ENCODE measurements around the gene FRMD1. TPM values are rescaled to one million over a fixed set of nuclear protein-coding genes. Genes with fewer than 3 reads are reported as not detected.

The FRMD1 gene
- total and polyA plus RNA-seq, 9 donors = 0.13 to 0.89 (median 0.33) TPM

- H3K9me3 ChIP-seq (replicated peaks; ENCODE audit: control insufficient read depth, low read depth, low read length) = no peaks in the 10 kb centered on the region
- H3K4me3 ChIP-seq (ENCODE audit: low read length) = no peak overlapping the region
- 60% methylated on average over 23 of the region's 27 CpGs for WGBS (ENCODE audit: insufficient coverage)
- H3K27me3 ChIP-seq (ENCODE audit: control insufficient read depth, insufficient read depth, low read length) = no peaks in the 10 kb centered on the region
- no peak for DNase-seq
- H3K4me1 ChIP-seq (ENCODE audit: control insufficient read depth, insufficient read depth, low read length) = peaks cover 48% of the 10 kb centered on the region
- no peaks in the 10 kb centered on the region for H3K36me3 ChIP-seq (ENCODE audit: control insufficient read depth, insufficient read depth, low read length)
- H3K27ac ChIP-seq (ENCODE audit: low read length) = no peak overlapping the region
Measured at GRCh38 chr6:168050225-168050880, 28.7 kb downstream of the FRMD1 start.

GRCh38 chr6:168049706-168050224 lies 29.2 kb downstream of the FRMD1 start:
- Histone ChIP-seq H3K9me3 (replicated peaks; ENCODE audit: control insufficient read depth, low read depth, low read length) (no peaks in the 10 kb centered on the region), H3K4me1 (ENCODE audit: control insufficient read depth, insufficient read depth, low read length) (peaks cover 44% of the 10 kb centered on the region), H3K27me3 (ENCODE audit: control insufficient read depth, insufficient read depth, low read length) (no peaks in the 10 kb centered on the region), H3K36me3 (ENCODE audit: control insufficient read depth, insufficient read depth, low read length) (no peaks in the 10 kb centered on the region), H3K27ac (ENCODE audit: low read length) (no peak overlapping the region), H3K4me3 (ENCODE audit: low read length) (no peak overlapping the region)
- 82% methylated on average over 18 of the region's 21 CpGs for WGBS (ENCODE audit: insufficient coverage)
- no peak for DNase-seq

GRCh38 chr6:168049277-168049676 lies 29.7 kb downstream of the FRMD1 start:
- H3K36me3 ChIP-seq (ENCODE audit: control insufficient read depth, insufficient read depth, low read length) = no peaks in the 10 kb centered on the region
- peaks cover 40% of the 10 kb centered on the region for H3K4me1 ChIP-seq (ENCODE audit: control insufficient read depth, insufficient read depth, low read length)
- H3K27me3 ChIP-seq (ENCODE audit: control insufficient read depth, insufficient read depth, low read length) = no peaks in the 10 kb centered on the region
- no peaks in the 10 kb centered on the region for H3K9me3 ChIP-seq (replicated peaks; ENCODE audit: control insufficient read depth, low read depth, low read length)
- H3K4me3 ChIP-seq (ENCODE audit: low read length) = no peak overlapping the region
- H3K27ac ChIP-seq (ENCODE audit: low read length) = no peak overlapping the region
- no peak for DNase-seq
- 83% methylated on average over 17 of the region's 20 CpGs for WGBS (ENCODE audit: insufficient coverage)

GRCh38 chr6:168048724-168049025 lies 30.3 kb downstream of the FRMD1 start:
- Histone ChIP-seq H3K27me3 (ENCODE audit: control insufficient read depth, insufficient read depth, low read length) (no peaks in the 10 kb centered on the region), H3K4me1 (ENCODE audit: control insufficient read depth, insufficient read depth, low read length) (peaks cover 35% of the 10 kb centered on the region), H3K27ac (ENCODE audit: low read length) (no peak overlapping the region), H3K9me3 (replicated peaks; ENCODE audit: control insufficient read depth, low read depth, low read length) (no peaks in the 10 kb centered on the region), H3K36me3 (ENCODE audit: control insufficient read depth, insufficient read depth, low read length) (no peaks in the 10 kb centered on the region), H3K4me3 (ENCODE audit: low read length) (no peak overlapping the region)
- WGBS (ENCODE audit: insufficient coverage) = 88% methylated on average over 9 of the region's 10 CpGs
- DNase-seq = no peak

GRCh38 chr6:168047841-168048723 lies 30.9 kb downstream of the FRMD1 start:
- 83% methylated on average over 29 of the region's 31 CpGs for WGBS (ENCODE audit: insufficient coverage)
- no peak for DNase-seq
- Histone ChIP-seq H3K27ac (ENCODE audit: low read length) (no peak overlapping the region), H3K4me1 (ENCODE audit: control insufficient read depth, insufficient read depth, low read length) (peaks cover 35% of the 10 kb centered on the region), H3K36me3 (ENCODE audit: control insufficient read depth, insufficient read depth, low read length) (no peaks in the 10 kb centered on the region), H3K9me3 (replicated peaks; ENCODE audit: control insufficient read depth, low read depth, low read length) (no peaks in the 10 kb centered on the region), H3K27me3 (ENCODE audit: control insufficient read depth, insufficient read depth, low read length) (no peaks in the 10 kb centered on the region), H3K4me3 (ENCODE audit: low read length) (no peak overlapping the region)

- H3K4me1 ChIP-seq (ENCODE audit: control insufficient read depth, insufficient read depth, low read length) = peaks cover 35% of the 10 kb centered on the region
- H3K4me3 ChIP-seq (ENCODE audit: low read length) = no peak overlapping the region
- no peak overlapping the region for H3K27ac ChIP-seq (ENCODE audit: low read length)
- no peaks in the 10 kb centered on the region for H3K36me3 ChIP-seq (ENCODE audit: control insufficient read depth, insufficient read depth, low read length)
- no peaks in the 10 kb centered on the region for H3K27me3 ChIP-seq (ENCODE audit: control insufficient read depth, insufficient read depth, low read length)
- H3K9me3 ChIP-seq (replicated peaks; ENCODE audit: control insufficient read depth, low read depth, low read length) = peaks cover 5% of the 10 kb centered on the region
- DNase-seq = no peak
- WGBS (ENCODE audit: insufficient coverage) = 100% methylated on average over 2 of the region's 3 CpGs
Measured at GRCh38 chr6:168046696-168047095, 32.3 kb downstream of the FRMD1 start.

- H3K27ac ChIP-seq (ENCODE audit: low read length) = peak overlapping the region; percentile 67
- H3K36me3 ChIP-seq (ENCODE audit: control insufficient read depth, insufficient read depth, low read length) = no peaks in the 10 kb centered on the region
- no peaks in the 10 kb centered on the region for H3K27me3 ChIP-seq (ENCODE audit: control insufficient read depth, insufficient read depth, low read length)
- H3K4me1 ChIP-seq (ENCODE audit: control insufficient read depth, insufficient read depth, low read length) = peaks cover 35% of the 10 kb centered on the region
- 57% methylated on average over 10 of the region's 20 CpGs for WGBS (ENCODE audit: insufficient coverage)
- H3K9me3 ChIP-seq (replicated peaks; ENCODE audit: control insufficient read depth, low read depth, low read length) = peaks cover 8% of the 10 kb centered on the region
- DNase-seq = peak; percentile 70
- no peak overlapping the region for H3K4me3 ChIP-seq (ENCODE audit: low read length)
Measured at GRCh38 chr6:168045706-168046620, 33.0 kb downstream of the FRMD1 start.

GRCh38 chr6:168045141-168045691 lies 33.8 kb downstream of the FRMD1 start:
- WGBS (ENCODE audit: insufficient coverage) = 78% methylated on average over 18 of the region's 19 CpGs
- H3K9me3 ChIP-seq (replicated peaks; ENCODE audit: control insufficient read depth, low read depth, low read length) = peaks cover 15% of the 10 kb centered on the region
- H3K4me3 ChIP-seq (ENCODE audit: low read length) = no peak overlapping the region
- peaks cover 29% of the 10 kb centered on the region for H3K4me1 ChIP-seq (ENCODE audit: control insufficient read depth, insufficient read depth, low read length)
- no peaks in the 10 kb centered on the region for H3K27me3 ChIP-seq (ENCODE audit: control insufficient read depth, insufficient read depth, low read length)
- H3K36me3 ChIP-seq (ENCODE audit: control insufficient read depth, insufficient read depth, low read length) = no peaks in the 10 kb centered on the region
- DNase-seq = no peak
- H3K27ac ChIP-seq (ENCODE audit: low read length) = no peak overlapping the region

GRCh38 chr6:168044521-168045130 lies 34.4 kb downstream of the FRMD1 start:
- no peak for DNase-seq
- Histone ChIP-seq H3K4me1 (ENCODE audit: control insufficient read depth, insufficient read depth, low read length) (peaks cover 24% of the 10 kb centered on the region), H3K27ac (ENCODE audit: low read length) (no peak overlapping the region), H3K9me3 (replicated peaks; ENCODE audit: control insufficient read depth, low read depth, low read length) (peaks cover 20% of the 10 kb centered on the region), H3K27me3 (ENCODE audit: control insufficient read depth, insufficient read depth, low read length) (no peaks in the 10 kb centered on the region), H3K36me3 (ENCODE audit: control insufficient read depth, insufficient read depth, low read length) (no peaks in the 10 kb centered on the region), H3K4me3 (ENCODE audit: low read length) (no peak overlapping the region)
- 89% methylated on average over 22 of the region's 28 CpGs for WGBS (ENCODE audit: insufficient coverage)
